ENCODE data around the gene CES2. TPM values are rescaled to one million over a fixed set of nuclear protein-coding genes. Genes with fewer than 3 reads are reported as not detected.

The CES2 gene
- total and polyA plus RNA-seq, 2 of the 8 experiments (the other 6 are each of a cell fraction or from before 2014, with no cell fraction given) = 8.6 to 14.7 TPM

DNA sequence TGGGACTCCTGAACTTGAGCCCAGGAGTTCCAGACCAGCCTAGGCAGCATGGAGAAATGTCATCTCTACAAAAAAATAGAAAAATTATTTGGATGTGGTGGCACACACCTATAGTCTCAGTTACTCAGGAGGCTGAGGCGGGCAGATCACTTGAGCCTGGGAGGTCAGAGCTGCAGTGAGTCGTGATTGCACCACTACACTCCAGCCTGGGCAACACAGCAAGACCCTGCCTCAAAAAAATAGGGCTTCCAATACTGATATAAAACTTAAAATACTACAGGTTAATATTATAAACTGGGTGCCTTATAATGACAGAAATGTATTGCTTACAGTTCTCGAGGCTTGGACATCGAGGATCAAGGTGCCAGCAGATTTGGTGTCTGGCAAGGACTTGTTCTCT is 10.6 kb downstream of the CES2 start:
- Histone ChIP-seq H2BK12ac (ENCODE audit: low read depth, low read length) (no peak overlapping the region), H2BK15ac (ENCODE audit: low read length) (no peak overlapping the region), H3K14ac (ENCODE audit: insufficient read length) (no peak overlapping the region), H3K36me3 (ENCODE audit: control insufficient read depth in 2 of 4, insufficient read depth in 4 of 4, low read length in 3 of 4) (peaks cover 5 to 18% (median 14%) of the 10 kb centered on the region in 4 experiments; a peak in 7 of 8 replicates), H3K4ac (replicated peaks; ENCODE audit: insufficient read length, low read depth, low read length) (no peak overlapping the region), H2BK5ac (ENCODE audit: low read depth, low read length) (no peak overlapping the region), H3K4me2 (ENCODE audit: insufficient read depth in 1 of 2, low read depth in 2 of 2, low read length in 2 of 2) (no peak overlapping the region), H2AK5ac (ENCODE audit: low read depth, low read length) (no peak overlapping the region), H2AFZ (ENCODE audit: low read length) (no peak overlapping the region), H4K5ac (ENCODE audit: insufficient read length, low read depth, low read length) (no peak overlapping the region), H3K4me3 (ENCODE audit: extremely low read depth in 1 of 4, insufficient read depth in 2 of 4, low read depth in 3 of 4, low read length in 4 of 4) (no peak overlapping the region), H3K18ac (ENCODE audit: extremely low read depth, low read length) (no peak overlapping the region), H3K23ac (ENCODE audit: insufficient read length) (no peak overlapping the region), H2BK20ac (ENCODE audit: low read length) (no peak overlapping the region), H3K9ac (replicated peaks in 1 of 4; ENCODE audit: extremely low read depth in 1 of 4, low read depth in 3 of 4, low read length in 3 of 4) (no peak overlapping the region), H3K27ac (ENCODE audit: low read depth, low read length) (no peak overlapping the region), H2BK120ac (replicated peaks; ENCODE audit: low read depth, low read length) (no peak overlapping the region), H4K20me1 (replicated peaks in 1 of 2; ENCODE audit: control insufficient read depth in 1 of 2, insufficient read depth in 2 of 2, low read length in 2 of 2) (peaks cover 0 to 3% of the 10 kb centered on the region in 2 experiments), H4K8ac (ENCODE audit: extremely low read depth, insufficient read depth, low read length) (no peak overlapping the region), H3K79me2 (ENCODE audit: control insufficient read depth in 1 of 2, insufficient read depth in 2 of 2, low read length in 2 of 2) (no peaks in the 10 kb centered on the region), H3K4me1 (replicated peaks in 1 of 4; ENCODE audit: control insufficient read depth in 3 of 4, insufficient read depth in 4 of 4, low read length in 3 of 4) (peaks cover 0 to 5% (median 1%) of the 10 kb centered on the region in 4 experiments; a peak in 2 of 7 replicates), H4K91ac (replicated peaks; ENCODE audit: insufficient read length, low read length) (no peak overlapping the region), H3K9me3 (ENCODE audit: insufficient read depth in 2 of 2, low read depth in 1 of 2, low read length in 1 of 2) (no peaks in the 10 kb centered on the region), H3K23me2 (ENCODE audit: low read depth, low read length) (peaks cover 2% of the 10 kb centered on the region; the same call in 1 of the 2 replicates), H3K79me1 (ENCODE audit: low read depth, low read length) (no peaks in the 10 kb centered on the region), H3K56ac (replicated peaks; ENCODE audit: insufficient read length, low read depth, low read length) (no peak overlapping the region), H3K27me3 (replicated peaks in 1 of 4; ENCODE audit: control insufficient read depth in 3 of 4, extremely low read depth in 1 of 4, insufficient read depth in 3 of 4, low read length in 3 of 4) (peaks cover 10 to 34% (median 32%) of the 10 kb centered on the region in 4 experiments)
- POLR2A ChIA-PET (ENCODE audit: partially characterized antibody) = interaction anchor here (0.7 kb wide), 1 partner anchor 10 kb away, joined by 3 read pairs; no protein-coding TSS in a partner anchor
- CTCF ChIA-PET (ENCODE audit: partially characterized antibody) = interaction anchor here (0.7 to 4.7 kb wide), 12 partner anchors 10 to 247 kb away, joined by 3 to 18 read pairs (median 3); partner anchors contain the start of genes CDH16 and CES3
- 92% methylated on average over 4 of the region's 4 CpGs; no CpG with 5 or more reads in 1 of the 2 experiments for WGBS, 2 experiments (ENCODE audit: extremely low coverage in 1 of 2, insufficient coverage in 1 of 2, insufficient read length in 1 of 2, insufficient replicate concordance in 2 of 2, low coverage in 1 of 2, low lambda C conversion rate in 2 of 2, missing lambda C conversion rate in 1 of 2)
- no peak for FAIRE-seq
- no peak for DNase-seq (ENCODE audit: low read depth in 1 of 2, low spot score in 2 of 2)
- TF ChIP-seq FOSL1 (IDR thresholded peaks at IDR 0.05; ENCODE audit: insufficient read depth, low read depth, low read length) (no peak), SUZ12 (IDR thresholded peaks at IDR 0.05; ENCODE audit: low read length) (no peak), MAFK (IDR thresholded peaks at IDR 0.05; ENCODE audit: low read depth, low read length) (no peak), CHD1 (IDR thresholded peaks at IDR 0.05; ENCODE audit: low read depth, low read length) (no peak), RBBP5 (IDR thresholded peaks at IDR 0.05; ENCODE audit: borderline replicate concordance, low read depth, low read length) (no peak)

All from H1 (cell line).